OCI-LY3 (cell line): ENCODE results near the gene KIAA0319L.

Source experiments
- EZH2phosphoT487 ChIP-seq: fragments of 200-600 bp; shearing (Covaris generic); IDR thresholded peaks from 2 replicates; pipeline ENCODE4 v1.6.1; 2018; ENCODE audit warnings: antibody characterized with exemption, mixed run types, low read depth
- TF ChIP-seq, protein P1 (sequence below): fragments of 200-600, 300-600 bp; sonication (generic); IDR thresholded peaks from 2 replicates; pipeline ENCODE4 v1.5.1; 2014; ENCODE audit warnings: antibody characterized with exemption, low read length, low read depth

DNA sequence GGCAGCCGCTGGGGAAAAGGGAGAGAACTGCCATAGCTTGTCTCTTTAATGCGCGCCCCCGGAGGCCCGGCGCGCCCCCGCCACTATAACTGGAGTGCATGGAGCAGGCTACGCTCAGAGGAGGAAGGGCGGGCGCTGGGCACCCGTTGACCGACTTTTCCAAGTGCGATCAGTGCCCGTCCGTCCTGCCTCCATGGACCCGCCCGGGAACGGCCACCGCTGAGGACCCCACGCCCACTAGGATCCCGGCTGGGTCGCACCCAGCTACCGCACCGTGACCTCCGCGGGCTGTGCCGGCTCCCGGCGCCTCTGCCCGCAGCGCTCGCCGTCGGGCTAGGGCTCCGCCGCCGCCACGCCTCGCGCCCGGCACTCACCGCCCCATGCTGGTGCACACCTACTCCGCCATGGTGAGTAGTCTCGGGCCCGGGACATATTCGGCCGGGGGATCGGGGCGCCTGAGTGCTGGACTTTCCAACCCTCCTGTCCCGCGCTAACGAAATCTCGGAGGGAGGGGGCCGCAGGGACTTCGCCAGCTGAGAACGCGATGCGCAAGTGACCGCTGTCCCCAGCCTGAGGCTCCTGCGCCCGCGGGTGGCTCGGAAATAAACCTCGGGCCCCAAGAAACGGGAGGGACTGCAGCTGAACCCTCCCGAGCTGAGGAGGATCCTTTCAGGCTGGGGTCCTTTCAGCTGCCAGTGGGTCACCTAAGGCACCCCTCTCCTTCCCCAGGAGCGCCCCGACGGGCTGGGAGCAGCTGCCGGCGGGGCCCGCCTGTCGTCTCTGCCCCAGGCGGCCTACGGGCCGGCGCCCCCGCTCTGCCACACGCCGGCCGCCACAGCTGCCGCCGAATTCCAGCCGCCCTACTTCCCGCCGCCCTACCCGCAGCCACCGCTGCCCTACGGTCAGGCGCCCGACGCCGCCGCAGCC is 16.3 kb upstream of the KIAA0319L start, which contains the start of gene TFAP2E:
- TF ChIP-seq, protein P1, sequence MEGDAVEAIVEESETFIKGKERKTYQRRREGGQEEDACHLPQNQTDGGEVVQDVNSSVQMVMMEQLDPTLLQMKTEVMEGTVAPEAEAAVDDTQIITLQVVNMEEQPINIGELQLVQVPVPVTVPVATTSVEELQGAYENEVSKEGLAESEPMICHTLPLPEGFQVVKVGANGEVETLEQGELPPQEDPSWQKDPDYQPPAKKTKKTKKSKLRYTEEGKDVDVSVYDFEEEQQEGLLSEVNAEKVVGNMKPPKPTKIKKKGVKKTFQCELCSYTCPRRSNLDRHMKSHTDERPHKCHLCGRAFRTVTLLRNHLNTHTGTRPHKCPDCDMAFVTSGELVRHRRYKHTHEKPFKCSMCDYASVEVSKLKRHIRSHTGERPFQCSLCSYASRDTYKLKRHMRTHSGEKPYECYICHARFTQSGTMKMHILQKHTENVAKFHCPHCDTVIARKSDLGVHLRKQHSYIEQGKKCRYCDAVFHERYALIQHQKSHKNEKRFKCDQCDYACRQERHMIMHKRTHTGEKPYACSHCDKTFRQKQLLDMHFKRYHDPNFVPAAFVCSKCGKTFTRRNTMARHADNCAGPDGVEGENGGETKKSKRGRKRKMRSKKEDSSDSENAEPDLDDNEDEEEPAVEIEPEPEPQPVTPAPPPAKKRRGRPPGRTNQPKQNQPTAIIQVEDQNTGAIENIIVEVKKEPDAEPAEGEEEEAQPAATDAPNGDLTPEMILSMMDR: no peak
- no peak for TF ChIP-seq EZH2phosphoT487
